HFF-Myc (cell line): ENCODE results near the gene ADCK2.
A peak's percentile ranks its signal among the peaks of the same experiment; 100 is the strongest.
"Not testable (repeated sequence)": the region's sequence is repeated elsewhere in the genome, so short reads cannot be mapped to it uniquely, and the experiment has no call there.

ENCODE experiments used
- DNase-seq: peaks from one replicate; pipeline ENCODE4 v3.0.0-alpha.2; 2011; ENCODE audit warnings: low read depth; ENCODE audit errors: extremely low read depth
- H3K4me3 ChIP-seq: replicated peaks from 2 replicates; pipeline ENCODE4 v1.5.1; 2011; ENCODE audit warnings: low read depth, mild to moderate bottlenecking, control low read depth, low read length
- CTCF ChIP-seq: IDR thresholded peaks from 2 replicates; pipeline ENCODE4 v1.5.1; 2012; ENCODE audit warnings: mild to moderate bottlenecking, low read depth, low read length, control low read depth; ENCODE audit errors: missing control alignments

The ADCK2 gene

GRCh38 chr7:140723574-140723973, 50.8 kb downstream of the ADCK2 start:
- no peak for DNase-seq
- no peak for TF ChIP-seq CTCF

DNA sequence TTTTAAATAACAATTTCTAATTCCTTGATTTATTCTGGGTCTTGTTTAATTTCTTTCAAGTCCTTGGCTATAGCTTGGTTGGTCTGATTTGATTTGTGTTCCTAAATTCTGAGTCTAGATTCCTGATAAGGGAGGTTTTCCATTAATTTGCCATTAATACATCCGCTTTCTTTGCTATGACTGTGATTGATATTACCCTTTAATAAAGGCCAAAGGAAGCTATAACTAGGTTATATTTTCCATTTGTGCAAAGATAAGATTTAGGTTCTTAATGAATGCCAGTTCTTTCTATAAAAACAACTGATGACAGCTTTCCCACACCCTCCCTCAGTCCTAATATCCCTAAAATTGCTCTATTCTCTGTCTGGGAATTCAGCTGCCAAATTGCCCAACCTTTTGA, 52.0 kb downstream of the ADCK2 start:
- no peak for TF ChIP-seq CTCF
- no peak for DNase-seq
- no peak overlapping the region for H3K4me3 ChIP-seq

More at GRCh38 chr7:140723574-140723973, 50.8 kb downstream of the ADCK2 start:
- H3K4me3 ChIP-seq, result no peak overlapping the region

GRCh38 chr7:140726281-140726680, 53.5 kb downstream of the ADCK2 start:
- TF ChIP-seq CTCF, result peak; percentile 51
- peak; percentile 11 for DNase-seq
- no peak overlapping the region for H3K4me3 ChIP-seq

DNA sequence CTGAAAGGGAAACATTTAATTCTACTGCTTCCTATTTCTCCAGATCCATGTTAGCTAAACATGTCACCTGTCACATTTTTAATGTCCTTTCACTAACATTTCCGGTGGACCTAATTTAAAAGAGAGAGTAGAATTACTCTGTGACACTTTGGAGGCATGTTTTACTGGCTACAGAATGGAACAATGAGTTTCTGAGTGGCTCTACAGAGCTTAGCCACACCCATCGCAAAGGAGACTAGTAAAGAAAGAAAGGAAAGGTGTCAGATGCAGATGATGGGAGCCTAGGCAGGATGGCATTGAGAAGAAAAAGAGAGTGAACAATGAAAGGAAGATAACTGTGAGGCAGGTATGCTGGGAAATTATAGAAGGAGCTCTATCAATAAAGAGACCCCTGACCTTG, 59.7 kb downstream of the ADCK2 start:
- no peak overlapping the region for H3K4me3 ChIP-seq
- no peak for DNase-seq
- no peak for TF ChIP-seq CTCF

GRCh38 chr7:140734096-140734495, 61.4 kb downstream of the ADCK2 start:
- H3K4me3 ChIP-seq, result no peak overlapping the region
- DNase-seq, result no peak
- no peak for TF ChIP-seq CTCF

- DNase-seq, result no peak
- TF ChIP-seq CTCF, result no peak
- no peak overlapping the region for H3K4me3 ChIP-seq
Measured at GRCh38 chr7:140734729-140735128, 62.0 kb downstream of the ADCK2 start.

DNA sequence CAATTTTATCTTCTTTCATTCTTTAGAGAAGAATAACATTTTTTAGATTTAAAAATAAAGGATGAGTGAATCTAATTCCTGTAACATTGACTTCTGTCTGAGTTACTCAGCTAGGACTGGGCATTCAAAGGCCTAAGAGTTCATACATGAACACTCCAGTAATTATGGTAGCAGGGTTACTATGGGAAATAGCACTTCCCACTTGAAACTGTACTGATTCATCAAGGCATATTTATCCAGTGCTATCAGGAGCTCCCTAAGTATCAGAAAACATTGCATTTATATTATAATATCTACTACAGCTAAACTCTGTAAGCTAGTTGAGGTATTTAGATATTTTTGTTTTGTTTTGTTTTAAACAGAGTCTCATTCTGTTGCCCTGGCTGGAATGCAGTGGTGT, 65.5 kb downstream of the ADCK2 start:
- no peak overlapping the region for H3K4me3 ChIP-seq
- no peak for DNase-seq
- no peak for TF ChIP-seq CTCF

GRCh38 chr7:140743255-140743654, 70.5 kb downstream of the ADCK2 start:
- H3K4me3 ChIP-seq, DNase-seq: not testable (repeated sequence)
